Suprapubic skin (tissue), 3 donors: ENCODE results near the gene NCKAP5.

ENCODE experiments used
- POLR2A ChIP-seq, 2 donors: fragments of 450-650 bp; IDR thresholded peaks; one replicate each; pipeline ENCODE4 v1.6.1; 2017; ENCODE audit warnings: antibody characterized with exemption in 2 of 2, mild to moderate bottlenecking in 2 of 2, moderate library complexity in 2 of 2
- TF ChIP-seq, protein P1 (sequence below), 2 donors: fragments of 200-600 bp in 1 of 2; fragments of 450-650 bp in 1 of 2; sonication (generic) in 1 of 2; IDR thresholded peaks; one replicate each; pipeline ENCODE4 v1.5.1; 2016 to 2019; ENCODE audit warnings: antibody characterized with exemption in 2 of 2, mild to moderate bottlenecking in 1 of 2, moderate library complexity in 1 of 2

DNA sequence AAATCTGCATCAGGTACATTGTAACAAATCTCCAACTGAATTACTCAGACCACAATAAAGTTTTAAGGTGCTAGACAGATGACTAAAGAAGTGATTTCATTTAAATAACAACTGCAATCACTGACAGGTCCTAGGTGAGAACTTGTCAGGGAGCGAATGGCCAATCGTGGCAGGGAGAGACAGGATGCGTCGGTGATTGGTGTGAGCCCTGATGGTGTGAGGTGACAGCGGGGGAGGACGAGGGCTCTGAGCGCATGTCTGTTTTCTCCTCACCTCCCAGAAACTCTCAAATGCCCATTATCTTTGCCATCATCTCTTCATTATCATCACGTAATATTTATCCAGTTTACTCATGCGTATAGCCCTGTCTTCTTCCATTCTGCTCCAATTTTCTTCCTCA, 690.3 kb downstream of the NCKAP5 start:
- TF ChIP-seq, protein P1, sequence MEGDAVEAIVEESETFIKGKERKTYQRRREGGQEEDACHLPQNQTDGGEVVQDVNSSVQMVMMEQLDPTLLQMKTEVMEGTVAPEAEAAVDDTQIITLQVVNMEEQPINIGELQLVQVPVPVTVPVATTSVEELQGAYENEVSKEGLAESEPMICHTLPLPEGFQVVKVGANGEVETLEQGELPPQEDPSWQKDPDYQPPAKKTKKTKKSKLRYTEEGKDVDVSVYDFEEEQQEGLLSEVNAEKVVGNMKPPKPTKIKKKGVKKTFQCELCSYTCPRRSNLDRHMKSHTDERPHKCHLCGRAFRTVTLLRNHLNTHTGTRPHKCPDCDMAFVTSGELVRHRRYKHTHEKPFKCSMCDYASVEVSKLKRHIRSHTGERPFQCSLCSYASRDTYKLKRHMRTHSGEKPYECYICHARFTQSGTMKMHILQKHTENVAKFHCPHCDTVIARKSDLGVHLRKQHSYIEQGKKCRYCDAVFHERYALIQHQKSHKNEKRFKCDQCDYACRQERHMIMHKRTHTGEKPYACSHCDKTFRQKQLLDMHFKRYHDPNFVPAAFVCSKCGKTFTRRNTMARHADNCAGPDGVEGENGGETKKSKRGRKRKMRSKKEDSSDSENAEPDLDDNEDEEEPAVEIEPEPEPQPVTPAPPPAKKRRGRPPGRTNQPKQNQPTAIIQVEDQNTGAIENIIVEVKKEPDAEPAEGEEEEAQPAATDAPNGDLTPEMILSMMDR (IDR thresholded peaks at IDR 0.05) = no peak
- no peak for TF ChIP-seq POLR2A (IDR thresholded peaks at IDR 0.05)
